CD8-positive, alpha-beta memory T cell (primary cell): ENCODE data around the gene GPBP1. TPM values are rescaled to one million over a fixed set of nuclear protein-coding genes. Genes with fewer than 3 reads are reported as not detected.
A peak's percentile ranks its signal among the peaks of the same experiment; 100 is the strongest.

Experiments
- CTCF ChIA-PET: fragments of 350-600 bp; sonication (Branson Sonifier 250); formaldehyde crosslinking; loops from one replicate; lab custom pipeline; 2021; ENCODE audit warnings: antibody characterized with exemption; lab: Charles Lee
- POLR2A ChIA-PET: fragments of 350-600 bp; sonication (Branson Sonifier 250); formaldehyde crosslinking; loops from one replicate; lab custom pipeline; 2021; ENCODE audit warnings: antibody characterized with exemption; lab: Charles Lee
- DNase-seq, 5 donors: peaks; one replicate each; pipeline versions ENCODE4 v3.0.0 to v3.0.0-alpha.2; 2020 to 2022; ENCODE audit warnings: mixed read lengths in 1 of 5
- H3K27ac ChIP-seq: one replicate; pipeline ENCODE4 v1.7.0; 2013; ENCODE audit warnings: low read depth, mild to moderate bottlenecking, low read length, moderate library complexity
- H3K27me3 ChIP-seq: 2 replicates; pipeline ENCODE4 v1.7.0; 2013; ENCODE audit warnings: low read length, mild to moderate bottlenecking; ENCODE audit not compliant: insufficient read depth, poor library complexity, severe bottlenecking
- H3K36me3 ChIP-seq: 2 replicates; pipeline ENCODE4 v1.7.0; 2013; ENCODE audit warnings: mild to moderate bottlenecking, low read length, moderate library complexity; ENCODE audit not compliant: insufficient read depth
- H3K4me1 ChIP-seq: 2 replicates; pipeline ENCODE4 v1.7.0; 2013; ENCODE audit warnings: mild to moderate bottlenecking, low read length, moderate library complexity; ENCODE audit not compliant: insufficient read depth
- H3K4me3 ChIP-seq: 2 replicates; pipeline ENCODE4 v1.7.0; 2013; ENCODE audit warnings: mild to moderate bottlenecking, low read length
- H3K9me3 ChIP-seq: 2 replicates; pipeline ENCODE4 v1.7.0; 2013; ENCODE audit warnings: mild to moderate bottlenecking, low read length
- H3K27ac Mint-ChIP-seq, 8 donors: one replicate each; pipeline ENCODE4 v1.8.0; 2020 to 2021; ENCODE audit warnings: mixed read lengths in 8 of 8, mild to moderate bottlenecking in 6 of 8, inconsistent platforms in 3 of 8, moderate library complexity in 3 of 8
- H3K27me3 Mint-ChIP-seq, 2 donors: one replicate each; pipeline ENCODE4 v1.8.0; 2020 to 2021; ENCODE audit warnings: mixed read lengths in 2 of 2, mild to moderate bottlenecking in 1 of 2, moderate library complexity in 1 of 2
- H3K36me3 Mint-ChIP-seq, 3 donors: one replicate each; pipeline ENCODE4 v1.8.0; 2020 to 2021; ENCODE audit warnings: mixed read lengths in 3 of 3, inconsistent platforms in 1 of 3, mild to moderate bottlenecking in 1 of 3
- H3K4me1 Mint-ChIP-seq, 3 donors: one replicate each; pipeline ENCODE4 v1.8.0; 2020 to 2021; ENCODE audit warnings: mixed read lengths in 3 of 3, inconsistent platforms in 1 of 3, mild to moderate bottlenecking in 1 of 3
- H3K4me3 Mint-ChIP-seq, 7 donors: one replicate each; pipeline ENCODE4 v1.8.0; 2020 to 2021; ENCODE audit warnings: mixed read lengths in 7 of 7, mild to moderate bottlenecking in 6 of 7, moderate library complexity in 4 of 7, inconsistent platforms in 2 of 7
- H3K9me3 Mint-ChIP-seq, 5 donors: one replicate each; pipeline ENCODE4 v1.8.0; 2020 to 2022; ENCODE audit warnings: mixed read lengths in 5 of 5, mild to moderate bottlenecking in 3 of 5, moderate library complexity in 2 of 5, inconsistent platforms in 1 of 5
- polyA plus RNA-seq: library from polyadenylated mRNA; unstranded; fragments of 300-500 nt; fragmentation: Illumina TruSeq; gene quantifications from one replicate; pipeline ENCODE4 v1.2.3, GENCODE V29; 2021
- total RNA-seq, 2 experiments: library from RNA; stranded (reverse); gene quantifications; one replicate each; pipeline ENCODE4 v1.2.3, GENCODE V29; 2021

GPBP1 gene, protein sequence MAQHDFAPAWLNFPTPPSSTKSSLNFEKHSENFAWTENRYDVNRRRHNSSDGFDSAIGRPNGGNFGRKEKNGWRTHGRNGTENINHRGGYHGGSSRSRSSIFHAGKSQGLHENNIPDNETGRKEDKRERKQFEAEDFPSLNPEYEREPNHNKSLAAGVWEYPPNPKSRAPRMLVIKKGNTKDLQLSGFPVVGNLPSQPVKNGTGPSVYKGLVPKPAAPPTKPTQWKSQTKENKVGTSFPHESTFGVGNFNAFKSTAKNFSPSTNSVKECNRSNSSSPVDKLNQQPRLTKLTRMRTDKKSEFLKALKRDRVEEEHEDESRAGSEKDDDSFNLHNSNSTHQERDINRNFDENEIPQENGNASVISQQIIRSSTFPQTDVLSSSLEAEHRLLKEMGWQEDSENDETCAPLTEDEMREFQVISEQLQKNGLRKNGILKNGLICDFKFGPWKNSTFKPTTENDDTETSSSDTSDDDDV
- total RNA-seq (10 to 100 TPM; 77.7 to 81.9 TPM), polyA plus RNA-seq (101 TPM)

DNA sequence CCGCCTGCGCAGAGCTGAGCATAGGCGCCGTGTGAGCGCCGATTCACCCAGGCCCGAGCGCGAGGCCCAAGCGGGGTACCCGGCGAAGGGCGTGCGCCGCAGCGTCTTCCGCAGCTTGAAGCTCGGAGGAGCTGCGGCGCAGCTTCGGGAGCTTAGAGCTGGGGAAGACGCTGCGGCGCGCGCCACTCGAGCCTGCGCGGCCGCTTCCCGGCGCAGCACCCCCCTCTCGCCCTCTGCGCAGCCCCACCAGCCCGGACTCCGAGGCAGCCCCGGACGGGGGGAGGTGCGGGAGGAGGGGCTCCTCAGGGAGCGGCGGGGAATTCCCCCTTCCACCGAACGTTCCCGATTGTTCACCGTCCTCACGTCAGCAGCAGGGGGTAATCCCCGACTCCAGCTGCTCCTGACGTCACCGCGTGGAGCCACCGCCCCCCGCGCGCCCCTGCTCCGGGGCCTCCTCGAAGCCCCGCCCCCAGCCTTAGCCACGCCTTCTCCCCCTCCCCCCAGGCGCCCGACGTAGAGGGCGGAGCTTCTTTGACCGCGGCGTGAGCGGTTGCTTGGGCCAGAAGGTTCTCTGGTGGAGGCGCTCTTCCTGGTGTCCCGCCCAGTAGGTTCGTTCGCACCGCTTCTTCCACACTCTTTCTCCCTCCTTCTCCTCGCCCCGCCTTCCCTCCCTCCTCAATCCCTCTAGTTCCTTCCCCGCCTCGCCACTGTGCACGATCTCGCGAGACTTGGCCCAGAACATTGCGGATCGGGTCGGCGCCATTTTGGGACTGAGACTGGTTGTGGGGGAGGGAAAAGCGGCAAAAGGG is at the start of gene GPBP1:
TSS of gene GPBP1 (plus strand) at position 741 of the 809 bp plus-strand sequence. CDS start 40,072 bp downstream, outside the sequence.
- peak within 1 kb of the TSS; percentile 95 to 100 (median 99) for H3K27ac Mint-ChIP-seq
- Histone ChIP-seq H3K36me3 (no peaks in the 10 kb centered on the region), H3K27ac (peak within 1 kb of the TSS; percentile 97), H3K27me3 (no peaks in the 10 kb centered on the region), H3K9me3 (no peaks in the 10 kb centered on the region), H3K4me3 (peak within 1 kb of the TSS; percentile 95), H3K4me1 (peaks cover 29% of the 10 kb centered on the region)
- no peaks in the 10 kb centered on the region for H3K27me3 Mint-ChIP-seq
- no peaks in the 10 kb centered on the region for H3K9me3 Mint-ChIP-seq
- peaks cover 39 to 51% (median 49%) of the 10 kb centered on the region in 3 donors for H3K4me1 Mint-ChIP-seq
- peaks cover 0 to 51% (median 3%) of the 10 kb centered on the region in 3 donors for H3K36me3 Mint-ChIP-seq
- peak within 1 kb of the TSS; percentile 91 to 100 (median 98) for H3K4me3 Mint-ChIP-seq
- CTCF ChIA-PET = interaction anchor here (0.7 to 1.0 kb wide), 5 partner anchors 42 to 903 kb away, joined by 3 to 6 read pairs (median 3); no protein-coding TSS in a partner anchor
- DNase-seq = peak; percentile 97 to 99 (median 99)
- POLR2A ChIA-PET = interaction anchor here (0.5 to 1.5 kb wide), 7 partner anchors 43 to 1226 kb away, joined by 3 to 20 read pairs (median 3); partner anchors contain the start of genes IL6ST and SETD9

DNA sequence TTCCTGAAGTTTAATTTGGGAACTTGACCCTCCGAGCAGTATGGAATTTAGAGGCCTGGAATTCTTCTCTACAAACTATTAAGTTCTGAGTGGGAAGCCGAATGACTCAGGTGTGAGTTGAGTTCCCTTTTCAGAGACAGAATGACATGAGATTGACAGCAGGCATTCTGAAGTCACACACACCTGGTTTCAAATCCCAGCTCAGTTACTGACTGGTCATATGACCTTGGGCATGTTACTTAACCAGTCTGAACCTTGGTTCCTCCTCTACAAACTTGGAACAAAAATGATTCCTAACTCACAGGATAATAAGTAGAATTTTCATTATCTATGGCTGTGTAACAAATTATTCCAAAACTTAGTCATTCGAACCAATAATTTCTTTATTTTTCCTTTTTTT is 45.5 kb upstream of the GPBP1 start:
- ChIA-PET POLR2A (interaction anchor here (0.7 kb wide), 1 partner anchor 45 kb away, joined by 6 read pairs; no protein-coding TSS in a partner anchor), CTCF (interaction anchor here (0.7 kb wide), 1 partner anchor 10 kb away, joined by 3 read pairs; no protein-coding TSS in a partner anchor)
- Mint-ChIP-seq H3K9me3 (peaks cover 0 to 3% (median 0%) of the 10 kb centered on the region in 5 donors), H3K36me3 (peaks cover 0 to 6% (median 0%) of the 10 kb centered on the region in 3 donors), H3K27ac (no peak overlapping the region), H3K4me3 (no peak overlapping the region), H3K4me1 (no peaks in the 10 kb centered on the region), H3K27me3 (peaks cover 2% of the 10 kb centered on the region in 2 donors)
- no peaks in the 10 kb centered on the region for H3K9me3 ChIP-seq
- no peak for DNase-seq
- no peaks in the 10 kb centered on the region for H3K4me1 ChIP-seq
- no peak overlapping the region for H3K27ac ChIP-seq
- H3K27me3 ChIP-seq = no peaks in the 10 kb centered on the region
- H3K36me3 ChIP-seq = no peaks in the 10 kb centered on the region
- no peak overlapping the region for H3K4me3 ChIP-seq

DNA sequence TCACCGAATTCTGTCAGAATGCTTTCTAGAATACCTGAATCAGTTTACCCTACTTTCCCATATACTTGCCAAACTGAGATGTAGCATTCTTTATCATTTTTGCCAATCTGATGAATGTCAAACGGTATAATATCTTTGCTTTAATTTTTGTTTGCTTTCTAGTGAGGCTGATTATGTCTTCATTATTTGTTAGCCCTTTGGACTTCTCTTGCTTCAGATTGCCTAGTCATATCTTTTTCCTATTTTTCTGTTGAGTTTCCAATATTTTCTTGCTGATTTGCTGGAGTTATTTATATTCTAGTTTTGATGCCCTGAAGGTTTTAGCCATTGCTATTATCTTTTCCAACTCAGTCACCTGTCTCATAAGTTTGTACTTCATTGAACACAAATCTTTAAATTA is 40.3 kb upstream of the GPBP1 start:
- no peaks in the 10 kb centered on the region for H3K36me3 ChIP-seq
- H3K4me3 ChIP-seq = no peak overlapping the region
- H3K27ac ChIP-seq = no peak overlapping the region
- H3K9me3 ChIP-seq = no peaks in the 10 kb centered on the region
- H3K27me3 Mint-ChIP-seq = peaks cover 11 to 14% of the 10 kb centered on the region in 2 donors
- H3K4me1 Mint-ChIP-seq = no peaks in the 10 kb centered on the region
- H3K27ac Mint-ChIP-seq = no peak overlapping the region
- H3K4me3 Mint-ChIP-seq = no peak overlapping the region
- ChIA-PET POLR2A (no interaction called here), CTCF (no interaction called here)
- no peaks in the 10 kb centered on the region for H3K9me3 Mint-ChIP-seq
- no peaks in the 10 kb centered on the region for H3K27me3 ChIP-seq
- peaks cover 0 to 5% (median 0%) of the 10 kb centered on the region in 3 donors for H3K36me3 Mint-ChIP-seq
- no peak for DNase-seq
- no peaks in the 10 kb centered on the region for H3K4me1 ChIP-seq

DNA sequence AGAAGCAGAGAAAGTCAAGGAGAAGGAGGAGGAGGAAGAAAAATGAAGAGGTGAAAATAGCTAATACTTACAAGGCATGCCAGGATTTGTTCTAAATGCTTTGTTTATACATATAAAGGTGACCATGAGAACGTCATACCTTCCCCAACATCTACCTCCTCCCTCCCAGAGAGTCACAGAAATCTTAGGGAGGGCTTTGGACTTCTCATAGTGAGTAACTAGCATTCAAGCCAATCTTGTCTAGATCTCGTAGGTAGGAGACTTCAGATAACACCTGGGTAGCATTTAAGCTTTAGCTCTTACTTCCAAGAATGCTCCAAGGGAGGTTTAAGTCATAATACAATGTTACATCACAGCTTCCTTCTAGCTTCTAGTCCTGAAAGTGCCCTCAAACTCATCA is 36.5 kb upstream of the GPBP1 start:
- no peak overlapping the region for H3K27ac ChIP-seq
- H3K27me3 Mint-ChIP-seq = peaks cover 14 to 15% of the 10 kb centered on the region in 2 donors
- no peaks in the 10 kb centered on the region for H3K9me3 ChIP-seq
- ChIA-PET POLR2A (interaction anchor here (1.5 kb wide), 1 partner anchor 186 kb away, joined by 5 read pairs; no protein-coding TSS in a partner anchor), CTCF (interaction anchor here (0.9 to 3.6 kb wide), 18 partner anchors 12 to 241 kb away, joined by 3 to 54 read pairs (median 5); no protein-coding TSS in a partner anchor)
- H3K4me3 ChIP-seq = no peak overlapping the region
- peaks cover 0 to 5% (median 0%) of the 10 kb centered on the region in 3 donors for H3K36me3 Mint-ChIP-seq
- no peaks in the 10 kb centered on the region for H3K4me1 Mint-ChIP-seq
- H3K4me3 Mint-ChIP-seq = no peak overlapping the region
- no peaks in the 10 kb centered on the region for H3K9me3 Mint-ChIP-seq
- no peaks in the 10 kb centered on the region for H3K27me3 ChIP-seq
- no peak for DNase-seq
- H3K4me1 ChIP-seq = no peaks in the 10 kb centered on the region
- H3K27ac Mint-ChIP-seq = no peak overlapping the region
- no peaks in the 10 kb centered on the region for H3K36me3 ChIP-seq

DNA sequence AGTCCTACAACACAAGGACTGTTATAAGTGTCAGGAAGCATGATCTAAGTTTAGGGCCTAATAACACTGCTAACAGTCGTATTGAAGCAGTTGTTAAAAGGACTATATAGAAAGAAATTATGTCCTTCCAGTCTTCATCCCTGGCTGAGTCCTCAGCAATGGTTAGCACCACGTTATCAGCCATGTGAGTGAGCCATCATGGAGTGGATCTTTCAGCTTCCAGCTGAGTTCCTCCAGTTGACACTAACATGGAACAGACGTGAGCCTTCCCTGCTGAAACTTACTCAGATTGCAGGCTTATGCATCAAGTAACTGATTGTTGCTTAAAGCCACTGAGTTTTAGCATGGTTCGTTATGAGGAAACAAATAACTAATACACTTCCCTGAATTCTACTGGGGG is 21.5 kb upstream of the GPBP1 start:
- DNase-seq = no peak
- H3K9me3 Mint-ChIP-seq = peaks cover 2 to 6% (median 4%) of the 10 kb centered on the region in 5 donors
- no peaks in the 10 kb centered on the region for H3K4me1 Mint-ChIP-seq
- CTCF ChIA-PET = interaction anchor here (0.9 to 5.7 kb wide), 2 partner anchors 14 to 40 kb away, joined by 3 to 26 read pairs; no protein-coding TSS in a partner anchor
- H3K36me3 Mint-ChIP-seq = peaks cover 0 to 4% (median 2%) of the 10 kb centered on the region in 3 donors
- no peak overlapping the region for H3K4me3 Mint-ChIP-seq
- no peaks in the 10 kb centered on the region for H3K36me3 ChIP-seq
- no peaks in the 10 kb centered on the region for H3K4me1 ChIP-seq
- H3K27me3 Mint-ChIP-seq = peaks cover 8 to 9% of the 10 kb centered on the region in 2 donors
- H3K9me3 ChIP-seq = peaks cover 3% of the 10 kb centered on the region
- no peaks in the 10 kb centered on the region for H3K27me3 ChIP-seq
- H3K4me3 ChIP-seq = no peak overlapping the region
- POLR2A ChIA-PET = no interaction called here
- no peak overlapping the region for H3K27ac ChIP-seq
- no peak overlapping the region for H3K27ac Mint-ChIP-seq

DNA sequence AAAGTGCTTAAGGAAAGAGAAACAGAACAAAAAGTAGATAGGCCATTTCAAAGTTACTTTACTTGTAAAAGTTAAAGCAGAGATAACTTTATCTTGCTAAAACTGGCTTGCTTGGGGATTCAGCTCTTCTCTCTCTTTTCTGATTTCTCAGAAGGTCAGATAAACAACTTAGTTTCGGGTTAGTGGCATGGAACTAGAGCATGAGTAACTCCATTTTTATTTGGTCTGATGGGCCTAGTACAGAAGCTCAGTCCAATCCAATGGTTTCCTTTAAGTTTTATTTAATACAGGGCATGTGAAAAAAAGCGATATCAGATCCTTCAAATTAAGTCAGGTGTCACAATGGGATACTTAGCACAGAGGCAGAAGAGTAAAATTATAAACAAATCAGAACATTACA is 18.8 kb upstream of the GPBP1 start:
- ChIA-PET CTCF (interaction anchor here (1.9 kb wide), 1 partner anchor 17 kb away, joined by 8 read pairs; no protein-coding TSS in a partner anchor), POLR2A (no interaction called here)
- no peak overlapping the region for H3K4me3 ChIP-seq
- Mint-ChIP-seq H3K4me3 (no peak overlapping the region), H3K27me3 (peaks cover 0 to 2% of the 10 kb centered on the region in 2 donors), H3K27ac (no peak overlapping the region), H3K4me1 (no peaks in the 10 kb centered on the region), H3K36me3 (peaks cover 0 to 15% (median 3%) of the 10 kb centered on the region in 3 donors), H3K9me3 (peaks cover 10 to 15% (median 12%) of the 10 kb centered on the region in 5 donors)
- H3K9me3 ChIP-seq = peaks cover 5% of the 10 kb centered on the region
- no peaks in the 10 kb centered on the region for H3K4me1 ChIP-seq
- no peak overlapping the region for H3K27ac ChIP-seq
- no peak for DNase-seq
- no peaks in the 10 kb centered on the region for H3K36me3 ChIP-seq
- no peaks in the 10 kb centered on the region for H3K27me3 ChIP-seq

DNA sequence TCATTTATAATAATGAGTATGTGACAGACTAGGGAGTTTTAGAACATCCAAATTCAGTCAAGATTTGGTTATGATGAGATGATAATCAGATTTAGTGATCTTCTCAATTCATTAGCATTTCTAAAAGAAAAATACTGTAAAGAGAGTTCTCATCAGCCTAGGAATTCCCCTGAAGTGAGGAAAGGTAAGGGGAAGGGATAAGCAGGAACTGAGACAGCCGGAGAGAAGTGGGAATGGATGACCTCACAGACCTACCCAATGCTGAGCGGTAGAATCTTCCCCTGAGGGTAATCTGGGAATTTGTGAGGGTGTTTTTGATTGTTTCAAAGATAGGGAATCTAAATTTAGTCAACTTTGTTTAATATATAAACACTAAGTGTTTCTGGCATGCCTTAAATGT is 16.7 kb upstream of the GPBP1 start:
- H3K9me3 ChIP-seq = peaks cover 5% of the 10 kb centered on the region
- Mint-ChIP-seq H3K27me3 (peaks cover 0 to 2% of the 10 kb centered on the region in 2 donors), H3K9me3 (peaks cover 10 to 15% (median 12%) of the 10 kb centered on the region in 5 donors), H3K4me1 (no peaks in the 10 kb centered on the region), H3K36me3 (peaks cover 0 to 15% (median 3%) of the 10 kb centered on the region in 3 donors), H3K27ac (no peak overlapping the region), H3K4me3 (no peak overlapping the region)
- H3K27ac ChIP-seq = no peak overlapping the region
- no peaks in the 10 kb centered on the region for H3K4me1 ChIP-seq
- ChIA-PET POLR2A (no interaction called here), CTCF (no interaction called here)
- H3K4me3 ChIP-seq = no peak overlapping the region
- DNase-seq = no peak
- H3K36me3 ChIP-seq = no peaks in the 10 kb centered on the region
- no peaks in the 10 kb centered on the region for H3K27me3 ChIP-seq
